Measurements from ENCODE around the gene DHRS7C. TPM values are rescaled to one million over a fixed set of nuclear protein-coding genes. Genes with fewer than 3 reads are reported as not detected.

The DHRS7C gene
- total and polyA plus RNA-seq, 8 donors, result not detected

DNA sequence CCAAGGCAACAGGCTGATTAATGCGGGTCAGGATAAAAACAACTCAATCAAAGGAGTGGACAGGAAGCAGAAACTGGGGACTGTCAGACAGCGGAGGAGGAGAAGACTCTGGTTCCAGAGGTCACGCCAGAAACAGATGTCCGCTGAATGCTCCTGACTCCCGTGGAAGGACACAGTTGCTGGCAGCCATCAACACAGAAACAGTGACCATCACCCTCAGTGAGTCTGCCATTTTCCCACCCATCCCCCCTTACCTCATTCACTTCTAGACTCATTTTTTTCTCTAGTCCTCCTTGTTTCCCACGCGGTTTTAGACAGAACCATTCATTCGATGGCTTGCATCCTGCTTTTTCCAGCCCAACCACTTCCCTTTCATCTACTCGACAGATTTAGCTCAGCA lies 40.9 kb downstream of the DHRS7C start:
- Histone ChIP-seq H3K9me3 (peaks cover 0 to 5% (median 2%) of the 10 kb centered on the region in 4 donors), H3K4me3 (no peak overlapping the region), H3K27ac (no peak overlapping the region), H3K36me3 (no peaks in the 10 kb centered on the region), H3K27me3 (peaks cover 0 to 9% (median 0%) of the 10 kb centered on the region in 3 donors), H3K4me1 (no peaks in the 10 kb centered on the region)
- 47 to 70% (median 66%) methylated on average over 9 of the region's 9 CpGs for WGBS, 5 donors
- intact Hi-C loops (cut with DNase I; ENCODE audit: low total_unique reads), result no loop called here
- DNase-seq, result peak in 1 of 2 donors; percentile 71
- TF ChIP-seq POLR2AphosphoS5 (IDR thresholded peaks at IDR 0.05) (no peak), POLR2A (IDR thresholded peaks at IDR 0.05) (no peak), EP300 (IDR thresholded peaks at IDR 0.05) (no peak)
- TF ChIP-seq, protein P1, sequence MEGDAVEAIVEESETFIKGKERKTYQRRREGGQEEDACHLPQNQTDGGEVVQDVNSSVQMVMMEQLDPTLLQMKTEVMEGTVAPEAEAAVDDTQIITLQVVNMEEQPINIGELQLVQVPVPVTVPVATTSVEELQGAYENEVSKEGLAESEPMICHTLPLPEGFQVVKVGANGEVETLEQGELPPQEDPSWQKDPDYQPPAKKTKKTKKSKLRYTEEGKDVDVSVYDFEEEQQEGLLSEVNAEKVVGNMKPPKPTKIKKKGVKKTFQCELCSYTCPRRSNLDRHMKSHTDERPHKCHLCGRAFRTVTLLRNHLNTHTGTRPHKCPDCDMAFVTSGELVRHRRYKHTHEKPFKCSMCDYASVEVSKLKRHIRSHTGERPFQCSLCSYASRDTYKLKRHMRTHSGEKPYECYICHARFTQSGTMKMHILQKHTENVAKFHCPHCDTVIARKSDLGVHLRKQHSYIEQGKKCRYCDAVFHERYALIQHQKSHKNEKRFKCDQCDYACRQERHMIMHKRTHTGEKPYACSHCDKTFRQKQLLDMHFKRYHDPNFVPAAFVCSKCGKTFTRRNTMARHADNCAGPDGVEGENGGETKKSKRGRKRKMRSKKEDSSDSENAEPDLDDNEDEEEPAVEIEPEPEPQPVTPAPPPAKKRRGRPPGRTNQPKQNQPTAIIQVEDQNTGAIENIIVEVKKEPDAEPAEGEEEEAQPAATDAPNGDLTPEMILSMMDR (IDR thresholded peaks at IDR 0.05), result no peak

GRCh38 chr17:9729735-9730420 lies 61.5 kb downstream of the DHRS7C start:
- Histone ChIP-seq H3K4me1 (no peaks in the 10 kb centered on the region), H3K9me3 (peaks cover 0 to 8% (median 0%) of the 10 kb centered on the region in 4 donors), H3K36me3 (peaks cover 0 to 11% (median 7%) of the 10 kb centered on the region in 4 donors), H3K27me3 (peaks cover 0 to 10% (median 0%) of the 10 kb centered on the region in 3 donors), H3K27ac (no peak overlapping the region), H3K4me3 (no peak overlapping the region)
- intact Hi-C loops (cut with DNase I; ENCODE audit: low total_unique reads), result no loop called here
- TF ChIP-seq, protein P1 (IDR thresholded peaks at IDR 0.05), result no peak
- TF ChIP-seq EP300 (IDR thresholded peaks at IDR 0.05) (no peak), POLR2A (IDR thresholded peaks at IDR 0.05) (no peak), POLR2AphosphoS5 (IDR thresholded peaks at IDR 0.05) (no peak)
- DNase-seq, result no peak
- WGBS, 5 donors, result 80 to 89% (median 85%) methylated on average over 11 of the region's 11 CpGs

DNA sequence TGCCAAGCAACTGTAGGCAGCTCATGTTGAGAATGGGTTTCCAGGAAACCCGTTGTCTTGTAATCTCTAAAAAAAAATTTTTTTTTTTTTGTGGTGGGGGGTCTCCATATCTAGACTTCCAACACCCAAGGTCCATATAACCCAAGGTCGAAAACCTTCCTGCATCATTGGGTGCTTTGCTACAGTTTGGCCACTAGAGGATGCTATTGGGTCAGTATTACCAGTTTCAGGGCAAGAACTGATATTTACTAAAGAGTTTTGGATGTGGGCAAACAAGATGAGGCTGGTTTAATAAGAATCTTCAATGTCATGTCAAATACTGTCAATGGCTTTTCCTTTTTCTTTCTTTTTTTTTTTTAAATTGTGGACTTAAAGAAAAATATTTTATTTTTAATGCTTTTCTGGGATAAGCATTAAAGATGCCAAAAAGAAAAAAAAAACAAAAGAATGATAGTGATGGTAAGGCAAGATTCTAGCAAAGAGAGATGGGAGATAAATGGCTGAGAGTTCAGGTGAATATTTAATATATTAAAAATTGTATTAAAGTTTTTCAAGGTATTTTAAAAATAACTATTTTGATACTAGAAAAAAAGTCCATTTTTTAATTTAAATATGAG lies 62.2 kb downstream of the DHRS7C start:
- H3K9me3 ChIP-seq, result peaks cover 0 to 8% (median 0%) of the 10 kb centered on the region in 4 donors
- H3K36me3 ChIP-seq, result peaks cover 0 to 11% (median 9%) of the 10 kb centered on the region in 4 donors
- H3K27ac ChIP-seq, result no peak overlapping the region
- TF ChIP-seq POLR2A (IDR thresholded peaks at IDR 0.05) (no peak), EP300 (IDR thresholded peaks at IDR 0.05) (no peak), POLR2AphosphoS5 (IDR thresholded peaks at IDR 0.05) (no peak)
- TF ChIP-seq, protein P1 (IDR thresholded peaks at IDR 0.05), result peak in 5 of 7 experiments; percentile 85 to 93 (median 89)
- intact Hi-C loops (cut with DNase I; ENCODE audit: low total_unique reads), result no loop called here
- no peak overlapping the region for H3K4me3 ChIP-seq
- H3K4me1 ChIP-seq, result no peaks in the 10 kb centered on the region
- WGBS, 5 donors, result 2 to 10% (median 4%) methylated on average over 2 of the region's 2 CpGs
- DNase-seq, result peak in 1 of 2 donors; percentile 80
- H3K27me3 ChIP-seq, result peaks cover 0 to 10% (median 0%) of the 10 kb centered on the region in 3 donors

- H3K9me3 ChIP-seq, result peaks cover 0 to 8% (median 0%) of the 10 kb centered on the region in 4 donors
- no peak for TF ChIP-seq EP300 (IDR thresholded peaks at IDR 0.05)
- no peak for TF ChIP-seq POLR2AphosphoS5 (IDR thresholded peaks at IDR 0.05)
- no peak for TF ChIP-seq POLR2A (IDR thresholded peaks at IDR 0.05)
- TF ChIP-seq, protein P1 (IDR thresholded peaks at IDR 0.05), result no peak
- DNase-seq, result no peak
- peaks cover 0 to 10% (median 0%) of the 10 kb centered on the region in 3 donors for H3K27me3 ChIP-seq
- 77 to 87% (median 83%) methylated on average over 11 to 12 of the region's 12 CpGs for WGBS, 5 donors
- H3K36me3 ChIP-seq, result peaks cover 0 to 11% (median 9%) of the 10 kb centered on the region in 4 donors
- H3K4me1 ChIP-seq, result no peaks in the 10 kb centered on the region
- no peak overlapping the region for H3K4me3 ChIP-seq
- H3K27ac ChIP-seq, result no peak overlapping the region
- intact Hi-C loops (cut with DNase I; ENCODE audit: low total_unique reads), result no loop called here
Observed at GRCh38 chr17:9728564-9728963, 62.8 kb downstream of the DHRS7C start.

Data from stomach (tissue), 9 donors.